ENCODE measurements around the gene APC.

The APC gene

GRCh38 chr5:112743631-112744030 lies 5.9 kb downstream of the APC start:
- DNase-seq (ENCODE audit: extremely low read depth, low read depth): no peak
- no peak overlapping the region for H3K4me3 ChIP-seq (replicated peaks; ENCODE audit: low read depth, low read length)
- no peak for TF ChIP-seq CTCF (IDR thresholded peaks at IDR 0.05; ENCODE audit: low read depth, low read length, missing control alignments)

GRCh38 chr5:112752335-112752734 lies 14.7 kb downstream of the APC start:
- no peak for TF ChIP-seq CTCF (IDR thresholded peaks at IDR 0.05; ENCODE audit: low read depth, low read length, missing control alignments)
- no peak overlapping the region for H3K4me3 ChIP-seq (replicated peaks; ENCODE audit: low read depth, low read length)
- DNase-seq (ENCODE audit: extremely low read depth, low read depth): no peak

GRCh38 chr5:112755703-112756102 lies 18.0 kb downstream of the APC start:
- no peak for DNase-seq (ENCODE audit: extremely low read depth, low read depth)
- H3K4me3 ChIP-seq (replicated peaks; ENCODE audit: low read depth, low read length): no peak overlapping the region
- no peak for TF ChIP-seq CTCF (IDR thresholded peaks at IDR 0.05; ENCODE audit: low read depth, low read length, missing control alignments)

GRCh38 chr5:112757468-112758208 lies 20.0 kb downstream of the APC start:
- peak; percentile 42 for DNase-seq (ENCODE audit: extremely low read depth, low read depth)
- peak; percentile 59 for TF ChIP-seq CTCF (IDR thresholded peaks at IDR 0.05; ENCODE audit: low read depth, low read length, missing control alignments)
- no peak overlapping the region for H3K4me3 ChIP-seq (replicated peaks; ENCODE audit: low read depth, low read length)

GRCh38 chr5:112758676-112759075 lies 21.0 kb downstream of the APC start:
- H3K4me3 ChIP-seq (replicated peaks; ENCODE audit: low read depth, low read length): no peak overlapping the region
- no peak for DNase-seq (ENCODE audit: extremely low read depth, low read depth)
- no peak for TF ChIP-seq CTCF (IDR thresholded peaks at IDR 0.05; ENCODE audit: low read depth, low read length, missing control alignments)

- DNase-seq (ENCODE audit: extremely low read depth, low read depth): no peak
- TF ChIP-seq CTCF (IDR thresholded peaks at IDR 0.05; ENCODE audit: low read depth, low read length, missing control alignments): no peak
- no peak overlapping the region for H3K4me3 ChIP-seq (replicated peaks; ENCODE audit: low read depth, low read length)
Measured at GRCh38 chr5:112762113-112762810, 24.6 kb downstream of the APC start.

Data from HFF-Myc (cell line).